GM12878 (cell line): ENCODE data around the gene MCM5. TPM values are rescaled to one million over a fixed set of nuclear protein-coding genes. Genes with fewer than 3 reads are reported as not detected.

Experiments
- ATAC-seq: fragments of 200-7000 bp; cut with Tn5 transposase; 3 replicates; pipeline ENCODE4 v1.9.1; 2020; ENCODE audit warnings: mild to moderate bottlenecking, moderate library complexity
- BruUV-seq: library from RNA; stranded (reverse); fragments of 400-500 nt; replicated peaks from 2 replicates; lab custom pipeline; 2021; lab: Mats Ljungman, UMichigan
- CTCF ChIA-PET: fragments of 300-600 bp; sonication (Branson Sonifier 250); formaldehyde crosslinking; extraction: SDS; loops from one replicate; lab custom pipeline; 2021; ENCODE audit warnings: inconsistent platforms; lab: Yijun Ruan, JAX
- POLR2A ChIA-PET: fragments of 350-600 bp; formaldehyde crosslinking; extraction: SDS; loops from one replicate; lab custom pipeline; 2021; ENCODE audit warnings: inconsistent platforms; lab: Charles Lee
- RAD21 ChIA-PET: fragments of 300-600 bp; sonication (Branson Sonifier 250); formaldehyde crosslinking; loops from one replicate; lab custom pipeline; 2023; ENCODE audit warnings: antibody characterized with exemption; ENCODE audit not compliant: unreplicated experiment; lab: Charles Lee
- SMC1A ChIA-PET: fragments of 300-600 bp; sonication (Branson Sonifier 250); formaldehyde crosslinking; loops from one replicate; lab custom pipeline; 2023; ENCODE audit not compliant: unreplicated experiment, uncharacterized antibody; lab: Charles Lee
- DNase-seq: peaks from one replicate; pipeline ENCODE4 v3.0.0-alpha.2; 2011; ENCODE audit warnings: low read depth, low spot score
- FAIRE-seq: peaks from 3 replicates; lab custom pipeline; 2011; peaks lifted over from hg19 to GRCh38; lab: Jason Lieb, UNC
- H2AFZ ChIP-seq: 2 replicates; pipeline ENCODE4 v1.6.0; 2011; ENCODE audit warnings: low read depth, low read length, control low read depth; ENCODE audit not compliant: control insufficient read depth
- H3K27ac ChIP-seq: 2 replicates; pipeline ENCODE4 v1.5.1; 2011; ENCODE audit warnings: control low read depth; ENCODE audit not compliant: control insufficient read depth, insufficient read depth
- H3K27me3 ChIP-seq, 2 experiments: replicated peaks in 1 of 2; 2 replicates each; pipeline versions ENCODE4 v1.6.0 to v1.6.1; 2011; ENCODE audit warnings: low read length in 1 of 2; ENCODE audit not compliant: control insufficient read depth in 2 of 2, insufficient read depth in 2 of 2
- H3K36me3 ChIP-seq, 2 experiments: 2 replicates each; pipeline ENCODE4 v1.5.1; 2011; ENCODE audit warnings: low read length in 1 of 2; ENCODE audit not compliant: control insufficient read depth in 2 of 2, insufficient read depth in 2 of 2
- H3K4me1 ChIP-seq: 2 replicates; pipeline ENCODE4 v1.6.1; 2011; ENCODE audit warnings: mild to moderate bottlenecking, low read length, moderate library complexity, mixed read lengths; ENCODE audit not compliant: control insufficient read depth, insufficient read depth
- H3K4me2 ChIP-seq: 2 replicates; pipeline ENCODE4 v1.6.0; 2011; ENCODE audit warnings: control low read depth; ENCODE audit not compliant: control insufficient read depth, insufficient read depth
- H3K4me3 ChIP-seq: fragments of 200-600 bp; sonication (generic); 2 replicates; pipeline ENCODE4 v1.5.1; 2016
- H3K79me2 ChIP-seq: 2 replicates; pipeline ENCODE4 v1.6.0; 2011; ENCODE audit warnings: low read length; ENCODE audit not compliant: control insufficient read depth, insufficient read depth
- H3K9ac ChIP-seq: 2 replicates; pipeline ENCODE4 v1.8.0; 2011; ENCODE audit warnings: low read length, control low read depth, mixed read lengths; ENCODE audit not compliant: control insufficient read depth, insufficient read depth
- H3K9me3 ChIP-seq: replicated peaks from 3 replicates; pipeline ENCODE4 v1.5.1; 2011; ENCODE audit warnings: mild to moderate bottlenecking, low read length; ENCODE audit not compliant: control insufficient read depth, insufficient read depth
- H4K20me1 ChIP-seq: 2 replicates; pipeline ENCODE4 v1.6.0; 2011; ENCODE audit not compliant: control insufficient read depth, insufficient read depth
- BMI1 ChIP-seq: fragments of 450-650 bp; IDR thresholded peaks from 2 replicates; pipeline ENCODE4 v1.6.1; 2016; ENCODE audit warnings: mild to moderate bottlenecking, moderate library complexity, borderline replicate concordance
- CBFB ChIP-seq: IDR thresholded peaks from 2 replicates; pipeline ENCODE4 v1.6.1; 2016; ENCODE audit warnings: antibody characterized with exemption, low read depth
- CREB1 ChIP-seq: IDR thresholded peaks from 2 replicates; pipeline ENCODE4 v1.6.1; 2012; ENCODE audit warnings: low read depth, mild to moderate bottlenecking, inconsistent platforms
- EZH2 ChIP-seq: IDR thresholded peaks from 2 replicates; pipeline ENCODE4 v1.6.1; 2012; ENCODE audit warnings: low read depth, mild to moderate bottlenecking, control low read depth, inconsistent platforms, low read length, borderline replicate concordance; ENCODE audit not compliant: control insufficient read depth
- LARP7 ChIP-seq: fragments of 450-650 bp; IDR thresholded peaks from 2 replicates; pipeline ENCODE4 v1.6.1; 2017; ENCODE audit warnings: mild to moderate bottlenecking
- MXI1 ChIP-seq: fragments of 150-350 bp; IDR thresholded peaks from 2 replicates; pipeline ENCODE4 v1.6.1; 2011; ENCODE audit warnings: low read depth, mild to moderate bottlenecking, inconsistent platforms, low read length, improper control_type of control experiment
- SMAD1 ChIP-seq: fragments of 450-650 bp; IDR thresholded peaks from 2 replicates; pipeline ENCODE4 v1.6.1; 2018; ENCODE audit warnings: mild to moderate bottlenecking, low read depth; ENCODE audit not compliant: partially characterized antibody
- ZNF274 ChIP-seq: IDR thresholded peaks from one replicate; pipeline ENCODE4 v1.8.0; 2011; ENCODE audit not compliant: insufficient read length, insufficient read depth
- WGBS: methylation state at CpG from one replicate; pipeline ENCODE4 v1.1.6; 2016; ENCODE audit warnings: low lambda C conversion rate; ENCODE audit not compliant: insufficient replicate concordance, insufficient coverage; ENCODE audit errors: missing lambda C conversion rate; 5-methylcytosine and 5-hydroxymethylcytosine counted together
- in situ Hi-C: fragments of 300-500 bp; cut with MboI; formaldehyde crosslinking; loops from 9 replicates; pipeline ENCODE4 v1.14.3; 2018; ENCODE audit warnings: mixed read lengths
- intact Hi-C: fragments of 100-400 bp; cut with micrococcal nuclease; formaldehyde crosslinking; loops from one replicate; pipeline ENCODE4 v1.14.2; 2022; ENCODE audit not compliant: unreplicated experiment
- polyA plus RNA-seq, 11 experiments: library from polyadenylated mRNA; depleted of rRNA in 4 of 11; unstranded in 6 of 11; stranded (reverse) in 5 of 11; fragments of >200 nt; fragmentation: Nextera tagmentation in 4 of 11; fragmentation: Illumina TruSeq in 1 of 11; extraction: Ambion mirVana in 4 of 11; extraction: Trizol in 1 of 11; gene quantifications; 1 replicate in 1 of 11; 2 replicates in 10 of 11; pipeline versions ENCODE4 v1.2.1 to v1.2.3, GENCODE V29; 2011 to 2016; ENCODE audit warnings: inconsistent platforms in 2 of 11, missing spikeins in 2 of 11, low read depth in 1 of 11
- total RNA-seq, 4 experiments: library from RNA; depleted of rRNA in 3 of 4; stranded (reverse); fragments of >200 nt in 3 of 4; fragmentation: Illumina TruSeq in 1 of 4; extraction: Trizol in 1 of 4; gene quantifications; 2 replicates each; pipeline versions ENCODE4 v1.2.1 to v1.2.3, GENCODE V29; 2013 to 2021
- TF ChIP-seq, protein P1 (sequence below): IDR thresholded peaks from 2 replicates; pipeline ENCODE4 v1.6.1; 2011; ENCODE audit warnings: borderline replicate concordance, low read depth, mild to moderate bottlenecking, moderate library complexity, mixed read lengths, low read length; ENCODE audit not compliant: insufficient read depth; ENCODE audit errors: extremely low read length

Gene MCM5
- total and polyA plus RNA-seq, 10 of the 15 experiments (the other 5 are each of a cell fraction or from before 2014, with no cell fraction given), result 14.1 to 360 (median 164) TPM

DNA sequence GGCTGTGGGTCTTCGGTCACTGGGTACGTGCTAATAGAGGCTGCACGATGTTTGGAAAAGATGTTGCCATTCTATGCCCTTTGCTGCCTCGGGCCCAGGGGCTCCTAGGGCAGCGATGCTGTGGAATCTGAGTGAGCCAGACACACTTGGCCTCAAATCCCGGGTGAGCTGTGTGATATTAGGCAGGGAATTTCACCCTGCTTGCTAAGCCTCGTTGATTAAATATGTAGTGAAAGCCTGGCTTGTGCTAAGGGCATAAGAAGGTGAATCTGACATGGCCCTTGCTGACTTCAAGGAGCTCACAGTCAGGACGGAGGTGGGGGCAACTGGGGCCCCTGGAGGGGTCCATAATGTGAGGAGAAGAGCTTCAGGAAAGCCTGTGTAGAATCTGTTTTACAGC is 24.4 kb upstream of the MCM5 start:
- no peak overlapping the region for H3K9ac ChIP-seq
- H3K36me3 ChIP-seq, result no peaks in the 10 kb centered on the region
- in situ Hi-C loops, result loop anchor here (25.0 kb wide), 1 partner anchor 1837 kb away; the partner anchor contains the start of gene SSTR3
- no peaks in the 10 kb centered on the region for H4K20me1 ChIP-seq
- no peak overlapping the region for H3K4me3 ChIP-seq
- H3K27ac ChIP-seq, result no peak overlapping the region
- no peak for ATAC-seq
- intact Hi-C loops, result no loop called here
- 95% methylated on average over 8 of the region's 8 CpGs for WGBS
- no peak for TF ChIP-seq CREB1
- no peak for TF ChIP-seq SMAD1
- H3K27me3 ChIP-seq, result no peaks in the 10 kb centered on the region
- no TSS peak for BruUV-seq
- no peak for FAIRE-seq
- H3K9me3 ChIP-seq, result no peaks in the 10 kb centered on the region
- CTCF ChIA-PET, result interaction anchor here (0.6 to 2.5 kb wide), 6 partner anchors 14 to 368 kb away, joined by 3 to 29 read pairs (median 4); no protein-coding TSS in a partner anchor
- POLR2A ChIA-PET, result interaction anchor here (0.7 to 2.2 kb wide), 4 partner anchors 10 to 34 kb away, joined by 3 to 8 read pairs (median 4); no protein-coding TSS in a partner anchor
- no peak overlapping the region for H3K4me2 ChIP-seq
- peaks cover 40% of the 10 kb centered on the region for H3K4me1 ChIP-seq
- H3K79me2 ChIP-seq, result no peaks in the 10 kb centered on the region
- no peak for DNase-seq
- RAD21 ChIA-PET, result interaction anchor here (0.9 to 2.8 kb wide), 4 partner anchors 22 to 35 kb away, joined by 3 to 23 read pairs (median 15); no protein-coding TSS in a partner anchor
- SMC1A ChIA-PET, result interaction anchor here (0.6 to 3.0 kb wide), 13 partner anchors 8 to 273 kb away, joined by 3 to 22 read pairs (median 4); partner anchors contain the start of gene APOL6
- H2AFZ ChIP-seq, result no peak overlapping the region

DNA sequence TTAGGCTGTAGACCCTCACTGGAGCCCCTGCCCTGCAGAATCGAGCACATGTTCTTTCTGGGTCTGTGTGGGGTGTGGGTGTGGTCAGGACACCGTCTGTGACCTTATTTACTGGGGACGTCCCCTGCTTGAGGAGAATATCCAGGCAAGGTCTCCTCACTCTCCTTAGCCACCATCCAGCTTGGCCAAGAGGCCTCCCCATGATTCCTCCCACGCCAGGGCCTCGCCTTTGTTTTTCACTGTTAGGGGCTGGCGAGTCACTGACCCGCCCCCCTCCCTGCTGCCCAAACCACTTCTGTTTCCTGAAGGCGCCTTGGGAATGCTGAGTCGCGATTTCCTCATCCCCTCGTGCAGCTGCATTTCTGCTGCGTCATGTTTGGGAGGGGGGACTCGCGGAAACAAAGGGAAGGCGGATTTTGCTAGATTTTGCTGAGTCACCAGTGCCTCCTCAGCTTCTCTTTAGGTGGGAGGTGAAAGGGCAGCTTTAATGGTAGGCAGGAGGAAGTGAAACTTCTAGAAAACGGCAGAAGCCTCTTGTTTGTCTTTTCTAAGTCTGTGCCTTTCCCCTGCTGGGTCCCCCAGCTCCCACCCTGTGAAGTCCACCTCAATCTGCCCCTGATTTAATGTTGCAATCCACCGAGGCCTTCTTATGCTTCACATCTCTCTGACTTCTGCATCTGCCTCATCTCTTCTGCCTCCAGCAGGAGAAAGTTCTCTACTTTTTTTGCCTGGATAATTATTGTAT is 23.0 kb upstream of the MCM5 start:
- in situ Hi-C loops (loop anchor here (25.0 kb wide), 1 partner anchor 1835 kb away; the partner anchor contains the start of gene SSTR3), intact Hi-C loops (loop anchor here (2.0 kb wide), 1 partner anchor 34 kb away; no protein-coding TSS in a partner anchor)
- H3K4me1 ChIP-seq, result peaks cover 37% of the 10 kb centered on the region
- DNase-seq (peak; percentile 87), ATAC-seq (peak; percentile 74), FAIRE-seq (peak; percentile 87)
- H3K4me3 ChIP-seq, result no peak overlapping the region; the same call in 1 of the 2 replicates
- H3K79me2 ChIP-seq, result peaks cover 2% of the 10 kb centered on the region
- no peaks in the 10 kb centered on the region for H3K27me3 ChIP-seq
- no peaks in the 10 kb centered on the region for H4K20me1 ChIP-seq
- H3K27ac ChIP-seq, result peak overlapping the region; percentile 81
- peak overlapping the region; percentile 48 for H3K9ac ChIP-seq
- RAD21 ChIA-PET, result interaction anchor here (0.7 to 2.8 kb wide), 8 partner anchors 9 to 34 kb away, joined by 3 to 23 read pairs (median 5); no protein-coding TSS in a partner anchor
- CTCF ChIA-PET, result interaction anchor here (0.7 to 2.5 kb wide), 5 partner anchors 17 to 34 kb away, joined by 3 to 29 read pairs (median 4); no protein-coding TSS in a partner anchor
- POLR2A ChIA-PET, result interaction anchor here (0.6 to 3.2 kb wide), 11 partner anchors 8 to 75 kb away, joined by 3 to 20 read pairs (median 4); partner anchors contain the start of gene MCM5
- H3K9me3 ChIP-seq, result no peaks in the 10 kb centered on the region
- peak overlapping the region; percentile 81 for H3K4me2 ChIP-seq
- no TSS peak for BruUV-seq
- H3K36me3 ChIP-seq, result no peaks in the 10 kb centered on the region
- WGBS, result 3% methylated on average over 16 of the region's 17 CpGs
- SMC1A ChIA-PET, result interaction anchor here (0.7 to 3.0 kb wide), 9 partner anchors 9 to 271 kb away, joined by 3 to 22 read pairs (median 4); partner anchors contain the start of gene APOL6
- peak overlapping the region; percentile 50 for H2AFZ ChIP-seq
- TF ChIP-seq LARP7 (peak; percentile 72; the same call in 1 of the 2 replicates), MXI1 (peak; percentile 75), CBFB (peak; percentile 56; the same call in 1 of the 2 replicates), ZNF274 (no peak), EZH2 (no peak), BMI1 (peak; percentile 62)
- TF ChIP-seq, protein P1, sequence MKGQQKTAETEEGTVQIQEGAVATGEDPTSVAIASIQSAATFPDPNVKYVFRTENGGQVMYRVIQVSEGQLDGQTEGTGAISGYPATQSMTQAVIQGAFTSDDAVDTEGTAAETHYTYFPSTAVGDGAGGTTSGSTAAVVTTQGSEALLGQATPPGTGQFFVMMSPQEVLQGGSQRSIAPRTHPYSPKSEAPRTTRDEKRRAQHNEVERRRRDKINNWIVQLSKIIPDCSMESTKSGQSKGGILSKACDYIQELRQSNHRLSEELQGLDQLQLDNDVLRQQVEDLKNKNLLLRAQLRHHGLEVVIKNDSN, result no peak
